Adrenal gland (tissue), 12 donors: Measurements from ENCODE around the gene UBA5. TPM values are rescaled to one million over a fixed set of nuclear protein-coding genes. Genes with fewer than 3 reads are reported as not detected.

Experiments used
- DNase-seq, 7 donors: peaks; one replicate each; pipeline ENCODE4 v3.0.0-alpha.2; 2019 to 2020
- H3K27ac ChIP-seq, 5 donors: fragments of 200-600 bp; sonication (generic) in 4 of 5; 1 replicate in 3 of 5; 2 replicates in 2 of 5; pipeline versions ENCODE4 v1.5.1 to v1.8.0; 2016 to 2020; ENCODE audit warnings: mild to moderate bottlenecking in 1 of 5
- H3K27me3 ChIP-seq: fragments of 200-600 bp; 2 replicates; pipeline ENCODE4 v1.8.0; 2021
- H3K36me3 ChIP-seq, 2 donors: fragments of 200-600 bp; replicated peaks in 1 of 2; 1 replicate in 1 of 2; 2 replicates in 1 of 2; pipeline versions ENCODE4 v1.5.1 to v1.8.0; 2018 to 2022
- H3K4me1 ChIP-seq, 2 donors: fragments of 200-600 bp; replicated peaks in 1 of 2; 1 replicate in 1 of 2; 2 replicates in 1 of 2; pipeline versions ENCODE4 v1.5.1 to v1.8.0; 2018 to 2021
- H3K4me3 ChIP-seq, 4 donors: fragments of 200-600 bp; sonication (generic) in 3 of 4; one replicate each; pipeline ENCODE4 v1.5.1; 2016 to 2018
- H3K9me3 ChIP-seq, 3 donors: fragments of 200-600 bp; sonication (generic) in 1 of 3; replicated peaks in 1 of 3; 1 replicate in 2 of 3; 2 replicates in 1 of 3; pipeline versions ENCODE4 v1.5.1 to v1.8.0; 2016 to 2021
- CTCF ChIP-seq, 6 experiments: fragments of 450-650 bp in 4 of 6; fragments of 200-600 bp in 2 of 6; sonication (generic) in 1 of 6; IDR thresholded peaks; 1 replicate in 5 of 6; 2 replicates in 1 of 6; pipeline versions ENCODE4 v1.5.1 to v1.8.0; 2016 to 2021; ENCODE audit warnings: antibody characterized with exemption in 6 of 6, mild to moderate bottlenecking in 2 of 6, moderate library complexity in 1 of 6
- POLR2A ChIP-seq, 2 donors: fragments of 450-650 bp; IDR thresholded peaks; one replicate each; pipeline ENCODE4 v1.6.1; 2017; ENCODE audit warnings: antibody characterized with exemption in 2 of 2, mild to moderate bottlenecking in 2 of 2, moderate library complexity in 1 of 2
- WGBS, 4 donors: extraction: QIAGEN DNeasy Blood & Tissue Kit in 2 of 4; methylation state at CpG; one replicate each; pipeline versions ENCODE4 v1.1.5 to v1.1.7; 2013 to 2017; 5-methylcytosine and 5-hydroxymethylcytosine counted together
- intact Hi-C, 2 donors: fragments of 100-400 bp; cut with DNase I; formaldehyde crosslinking; loops; one replicate each; pipeline versions ENCODE4 v1.14.1 to v1.15.0; 2022 to 2023
- polyA plus RNA-seq, 3 donors: library from polyadenylated mRNA; stranded (reverse); fragments of 200-250 nt in 2 of 3; fragments of 350-450 nt in 1 of 3; fragmentation: Illumina TruSeq in 1 of 3; extraction: RNeasy Lipid Tissue Mini Kit (QIAGEN cat#74804) in 1 of 3; gene quantifications; one replicate each; pipeline ENCODE4 v1.2.3, GENCODE V29; 2013 to 2014
- total RNA-seq, 9 donors: library from RNA; depleted of rRNA in 4 of 9; stranded (reverse); fragments of >200 nt in 4 of 9; fragments of 120-200 nt in 1 of 9; fragmentation: NEBNext Ultra II Directional in 1 of 9; extraction: Animal tissue kit (Norgen Biotek cat#: 25700) in 1 of 9; gene quantifications; one replicate each; pipeline versions ENCODE4 v1.1.0 to v1.2.4, GENCODE V29; 2013 to 2023
- donor health status: healthy with polysubstance abuse.
- donor health status: Bipolar disorder and iron deficiency.
- donor health status: DM: yes; HTN: yes; CAD: no.
- donor health status: DM: no; HTN: no; CAD: no.
- donor health status: DM: no; HTN: no; CAD: no.
- donor health status: DM: yes; HTN: yes; CAD: no.

Gene UBA5
- total and polyA plus RNA-seq, 12 donors: 35.6 to 134 (median 64.1) TPM

DNA sequence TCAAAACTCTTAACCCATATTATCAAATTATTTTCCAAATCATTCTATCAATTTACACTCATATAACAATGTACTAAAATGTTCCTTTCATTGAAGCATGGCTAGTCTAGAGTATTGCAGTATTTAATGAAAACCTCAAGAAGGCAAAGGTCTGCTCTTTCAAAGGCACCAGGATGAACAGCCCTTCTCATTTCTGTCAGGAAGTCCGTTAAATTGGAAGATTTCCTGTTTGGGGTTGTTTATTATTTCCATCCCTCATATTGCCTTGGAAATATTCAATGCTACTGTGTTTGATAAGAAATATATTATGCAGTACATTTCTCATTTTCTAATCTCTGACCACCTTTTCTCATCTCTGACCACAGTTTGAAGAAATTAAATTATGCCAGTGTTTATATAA, 38.0 kb upstream of the UBA5 start:
- WGBS, 4 donors: 56 to 90% (median 60%) methylated on average over 1 of the region's 1 CpG
- H3K27ac ChIP-seq: no peak overlapping the region
- H3K36me3 ChIP-seq: peaks cover 0 to 10% of the 10 kb centered on the region in 2 donors
- DNase-seq: no peak
- no peak overlapping the region for H3K4me3 ChIP-seq
- TF ChIP-seq POLR2A (IDR thresholded peaks at IDR 0.05): no peak
- no peak for TF ChIP-seq CTCF (IDR thresholded peaks at IDR 0.05)
- intact Hi-C loops: no loop called here
- H3K4me1 ChIP-seq: peaks cover 0 to 11% of the 10 kb centered on the region in 2 donors
- H3K9me3 ChIP-seq: no peaks in the 10 kb centered on the region
- no peaks in the 10 kb centered on the region for H3K27me3 ChIP-seq

GRCh38 chr3:132622761-132623160, 37.4 kb upstream of the UBA5 start:
- TF ChIP-seq CTCF (IDR thresholded peaks at IDR 0.05): no peak
- no peak for TF ChIP-seq POLR2A (IDR thresholded peaks at IDR 0.05)
- 80 to 98% (median 85%) methylated on average over 1 of the region's 1 CpG for WGBS, 4 donors
- Histone ChIP-seq H3K9me3 (no peaks in the 10 kb centered on the region), H3K36me3 (peaks cover 0 to 10% of the 10 kb centered on the region in 2 donors), H3K4me3 (no peak overlapping the region), H3K27ac (no peak overlapping the region), H3K27me3 (no peaks in the 10 kb centered on the region), H3K4me1 (peaks cover 0 to 11% of the 10 kb centered on the region in 2 donors)
- intact Hi-C loops: no loop called here
- no peak for DNase-seq

DNA sequence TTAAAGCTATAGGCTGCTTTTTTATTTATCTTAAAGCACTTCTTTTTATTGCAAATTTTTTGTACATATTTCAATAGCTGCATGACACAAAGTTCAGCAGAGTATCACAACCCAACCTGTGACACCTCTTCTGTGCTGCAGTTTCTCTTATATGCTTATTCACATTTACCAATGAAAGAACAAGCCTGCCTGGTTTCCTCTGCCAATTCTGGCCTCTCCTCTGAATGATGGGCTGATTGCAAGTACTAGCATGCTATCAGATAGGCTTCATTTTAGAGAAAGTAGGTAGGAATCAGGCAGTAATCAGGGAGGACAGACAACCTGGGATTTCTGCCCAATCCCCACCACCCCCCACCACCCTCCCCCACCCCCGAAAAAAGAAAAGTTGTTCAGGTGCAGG, 36.5 kb upstream of the UBA5 start:
- Histone ChIP-seq H3K36me3 (peaks cover 0 to 10% of the 10 kb centered on the region in 2 donors), H3K4me1 (peaks cover 0 to 11% of the 10 kb centered on the region in 2 donors), H3K9me3 (no peaks in the 10 kb centered on the region), H3K27ac (no peak overlapping the region), H3K27me3 (no peaks in the 10 kb centered on the region), H3K4me3 (no peak overlapping the region)
- no peak for DNase-seq
- intact Hi-C loops: no loop called here
- TF ChIP-seq POLR2A (IDR thresholded peaks at IDR 0.05) (no peak), CTCF (IDR thresholded peaks at IDR 0.05) (no peak)
- 97 to 100% (median 100%) methylated on average over 1 of the region's 1 CpG for WGBS, 4 donors

- peaks cover 0 to 11% of the 10 kb centered on the region in 2 donors for H3K4me1 ChIP-seq
- H3K36me3 ChIP-seq: peaks cover 0 to 10% of the 10 kb centered on the region in 2 donors
- no peaks in the 10 kb centered on the region for H3K9me3 ChIP-seq
- no peaks in the 10 kb centered on the region for H3K27me3 ChIP-seq
- H3K27ac ChIP-seq: no peak overlapping the region
- H3K4me3 ChIP-seq: no peak overlapping the region
- no peak for DNase-seq
- WGBS, 4 donors: 96 to 97% (median 97%) methylated on average over 7 of the region's 7 CpGs
- intact Hi-C loops: no loop called here
- TF ChIP-seq CTCF (IDR thresholded peaks at IDR 0.05): no peak
- TF ChIP-seq POLR2A (IDR thresholded peaks at IDR 0.05): no peak
These were observed 35.3 kb upstream of the UBA5 start for GRCh38 chr3:132624790-132625189.
